ENCODE data around the gene WHRN.

- TF ChIP-seq CTCF (IDR thresholded peaks at IDR 0.05; ENCODE audit: insufficient read depth, low read length, poor library complexity, severe bottlenecking): no peak
- no peak for TF ChIP-seq EZH2phosphoT487 (conservative IDR thresholded peaks at IDR 0.05; ENCODE audit: low read length)
These were observed 47.9 kb upstream of the WHRN start for GRCh38 chr9:114553202-114553601.
